ENCODE results near the gene KCNE5.
"Not testable (repeated sequence)": the region's sequence is repeated elsewhere in the genome, so short reads cannot be mapped to it uniquely, and the experiment has no call there.

Gene KCNE5, protein sequence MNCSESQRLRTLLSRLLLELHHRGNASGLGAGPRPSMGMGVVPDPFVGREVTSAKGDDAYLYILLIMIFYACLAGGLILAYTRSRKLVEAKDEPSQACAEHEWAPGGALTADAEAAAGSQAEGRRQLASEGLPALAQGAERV

DNA sequence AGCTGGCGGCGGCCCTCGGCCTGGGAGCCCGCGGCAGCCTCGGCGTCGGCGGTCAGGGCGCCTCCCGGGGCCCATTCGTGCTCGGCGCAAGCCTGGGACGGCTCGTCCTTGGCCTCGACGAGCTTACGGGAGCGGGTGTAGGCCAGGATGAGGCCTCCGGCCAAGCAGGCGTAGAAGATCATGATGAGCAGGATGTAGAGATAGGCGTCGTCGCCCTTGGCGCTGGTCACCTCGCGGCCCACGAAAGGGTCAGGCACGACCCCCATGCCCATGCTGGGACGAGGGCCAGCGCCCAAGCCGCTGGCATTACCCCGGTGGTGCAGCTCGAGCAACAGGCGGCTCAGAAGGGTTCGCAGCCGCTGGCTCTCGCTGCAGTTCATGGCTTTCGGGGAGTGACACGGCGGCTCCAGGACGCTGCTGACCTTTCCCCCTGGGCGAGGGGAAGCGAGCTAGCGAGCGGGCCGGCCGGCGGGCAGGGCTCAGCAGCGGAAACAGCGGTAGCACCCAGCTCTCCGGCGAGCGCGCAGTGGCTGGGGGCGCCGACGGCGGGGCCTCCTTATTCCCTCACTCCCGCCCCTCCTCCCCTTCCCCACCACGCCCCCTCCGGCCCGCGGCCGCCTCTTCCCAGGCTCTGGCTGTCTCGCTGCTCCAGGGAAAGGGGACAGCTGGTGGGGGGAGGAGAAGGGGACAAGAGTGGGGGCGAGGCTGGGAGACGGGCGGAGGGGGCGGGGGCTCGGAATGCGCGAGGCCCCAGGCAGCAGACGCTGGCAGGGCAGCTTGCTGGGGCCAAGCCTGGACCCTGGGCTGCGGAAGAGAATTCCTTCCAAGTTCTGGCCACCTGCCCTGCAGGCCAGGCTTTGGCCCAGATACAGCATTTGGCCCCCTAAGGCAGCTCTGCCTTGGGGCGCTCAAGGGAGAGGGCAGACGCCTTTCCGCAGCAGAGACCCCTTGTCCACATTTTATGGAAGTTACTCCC, at the start of gene KCNE5:
KCNE5 (minus strand) TSS at position 532 of the 976 bp plus-strand sequence; CDS start at position 380, 152 bp downstream.
- no peak for DNase-seq (ENCODE audit: low read depth)

DNA sequence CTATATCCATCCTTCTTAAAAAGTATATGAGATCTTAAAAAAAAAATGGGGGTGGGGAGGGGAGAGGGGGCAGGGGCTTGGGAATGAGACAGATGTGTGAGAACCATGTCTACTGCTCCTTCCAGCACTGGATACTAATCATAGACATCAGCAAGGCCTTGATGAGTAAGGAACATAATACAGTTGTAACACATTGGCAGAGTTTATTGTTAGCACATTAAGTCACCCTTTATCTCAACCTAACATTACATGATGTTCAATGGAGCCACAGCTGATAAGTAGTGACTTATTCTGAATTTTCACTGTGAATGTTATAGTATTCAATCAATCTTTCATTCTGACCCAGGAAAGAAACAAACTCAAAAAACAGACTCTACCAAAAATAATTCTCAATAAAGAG, 47.3 kb upstream of the KCNE5 start:
- no peak for DNase-seq (ENCODE audit: low read depth)

GRCh38 chrX:109671170-109671569, 46.2 kb upstream of the KCNE5 start:
- not testable (repeated sequence) for DNase-seq (ENCODE audit: low read depth)

DNA sequence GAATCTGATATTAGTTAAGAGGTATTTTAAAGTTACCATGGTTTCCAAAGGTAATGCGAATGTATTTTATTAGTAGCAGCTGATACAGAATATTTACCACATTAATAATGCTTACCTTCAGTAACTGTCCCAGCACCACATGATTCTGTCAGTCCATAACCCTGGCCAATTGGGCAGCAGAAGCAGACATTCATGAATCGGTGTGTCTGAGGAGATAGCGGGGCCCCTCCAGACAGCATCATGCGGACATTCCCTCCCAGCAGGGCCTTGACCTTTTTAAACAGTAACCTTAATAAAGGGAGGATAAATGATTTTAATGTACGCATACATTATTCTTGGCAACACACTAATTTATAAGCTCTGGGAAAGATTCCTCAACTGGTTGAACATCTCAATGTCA, 43.0 kb upstream of the KCNE5 start:
- no peak for DNase-seq (ENCODE audit: low read depth)

DNA sequence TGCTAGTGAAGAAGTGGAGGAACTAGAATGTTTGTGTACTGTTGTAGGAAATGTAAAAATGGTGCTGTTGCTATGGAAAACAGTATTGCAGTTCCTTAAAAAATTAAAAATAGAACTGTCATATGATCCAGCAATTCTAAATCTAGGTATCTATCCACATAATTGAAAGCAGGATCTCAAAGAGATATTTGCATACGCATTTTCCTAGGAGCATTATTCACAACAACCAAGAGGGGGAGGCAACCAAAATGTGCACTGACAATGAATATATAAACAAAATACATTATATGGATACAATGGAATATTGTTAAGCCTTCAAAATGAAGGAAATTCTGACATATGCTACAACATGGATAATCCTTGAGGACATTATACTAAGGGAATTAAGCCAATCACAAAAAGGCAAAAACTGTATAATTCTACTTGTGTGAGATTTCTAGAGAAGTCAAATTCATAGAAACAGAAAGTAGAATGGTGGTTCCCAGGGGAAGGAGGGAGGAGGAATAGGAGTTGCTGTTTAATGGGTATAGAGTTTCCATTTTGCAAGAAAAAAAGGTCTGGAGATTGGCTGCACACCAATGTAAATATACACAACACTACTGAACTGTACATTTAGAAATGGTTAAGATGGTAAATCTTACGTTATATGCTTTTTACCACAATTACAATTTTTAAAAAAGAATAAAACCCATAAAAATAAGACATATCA, 35.6 kb upstream of the KCNE5 start:
- DNase-seq (ENCODE audit: low read depth) = no peak

- DNase-seq (ENCODE audit: low read depth) = no peak
Observed at GRCh38 chrX:109658391-109658790, 33.4 kb upstream of the KCNE5 start.

- DNase-seq (ENCODE audit: low read depth) = not testable (repeated sequence)
Observed at GRCh38 chrX:109657364-109657763, 32.4 kb upstream of the KCNE5 start.

DNA sequence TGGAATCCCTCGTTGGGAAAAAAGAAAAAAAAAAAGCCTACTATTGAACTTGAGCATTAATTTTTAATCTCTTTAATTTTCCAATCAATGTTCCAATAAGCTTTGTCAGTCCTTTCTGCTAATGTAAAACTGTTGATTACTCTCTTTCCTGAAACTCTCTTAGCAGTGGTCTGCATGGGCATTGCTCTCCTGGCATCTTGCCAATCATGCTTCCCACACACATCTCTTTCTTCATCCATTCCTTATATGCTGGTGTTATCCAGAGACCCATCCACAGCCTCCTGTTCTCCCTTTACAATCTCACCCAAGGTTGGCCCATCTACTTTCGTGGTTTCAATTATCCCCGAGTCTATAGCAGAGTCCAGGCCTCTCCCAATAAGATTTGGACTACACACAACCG, 31.8 kb upstream of the KCNE5 start:
- DNase-seq (ENCODE audit: low read depth) = no peak

DNA sequence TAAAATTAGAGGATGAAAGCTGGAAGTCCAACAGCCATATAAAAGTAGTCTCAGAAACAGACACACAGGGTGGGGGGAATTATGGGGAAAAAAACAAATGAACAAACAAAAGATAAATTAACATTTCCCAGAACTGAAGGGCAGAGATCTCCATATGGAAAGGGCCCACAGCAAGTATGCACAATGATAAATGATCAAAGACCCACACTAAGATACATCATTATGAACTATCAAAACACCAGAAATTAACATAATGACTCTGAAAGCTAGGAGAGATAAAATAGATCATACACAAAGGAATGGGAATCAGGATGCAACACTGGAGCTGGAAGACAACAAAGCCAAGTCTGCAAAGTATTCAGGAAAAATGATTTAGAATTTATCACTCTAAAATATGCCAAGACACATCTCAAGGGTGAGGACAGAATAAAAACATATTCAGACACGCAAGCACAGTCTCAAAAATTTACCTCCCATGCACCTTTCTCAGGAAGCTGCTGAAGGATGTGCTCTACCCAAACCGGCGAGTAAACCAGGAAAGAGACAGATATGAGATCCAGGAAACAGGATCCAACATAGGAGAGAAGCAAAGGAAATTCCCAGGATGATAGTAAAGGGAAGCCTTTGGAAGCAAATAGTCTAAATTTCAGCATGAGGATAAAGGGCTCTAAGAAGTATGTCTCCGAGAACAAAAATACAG, 30.7 kb upstream of the KCNE5 start:
- DNase-seq (ENCODE audit: low read depth) = no peak

- no peak for DNase-seq (ENCODE audit: low read depth)
Observed at GRCh38 chrX:109654516-109655109, 29.6 kb upstream of the KCNE5 start.

GRCh38 chrX:109644671-109645070, 19.7 kb upstream of the KCNE5 start:
- not testable (repeated sequence) for DNase-seq (ENCODE audit: low read depth)

GRCh38 chrX:109643687-109644086, 18.7 kb upstream of the KCNE5 start:
- DNase-seq (ENCODE audit: low read depth) = no peak

DNA sequence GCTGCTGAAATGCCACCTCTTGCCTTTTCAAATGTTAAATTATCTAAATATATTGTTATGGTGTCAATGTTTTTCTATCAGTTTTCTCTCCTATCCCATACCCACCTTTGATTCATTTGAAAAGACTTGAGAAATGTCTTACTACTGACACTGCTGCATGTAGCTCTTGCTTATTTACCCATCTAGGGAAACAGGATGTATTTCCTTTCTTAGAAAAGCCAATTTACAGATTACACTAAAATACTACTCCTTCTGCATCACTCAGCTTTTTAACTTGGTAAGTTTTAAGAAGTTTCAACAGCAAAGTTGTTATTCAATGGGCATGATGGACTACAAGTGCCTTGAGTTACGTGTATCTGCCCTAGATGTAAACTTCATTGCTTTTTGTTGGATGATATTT, 13.2 kb upstream of the KCNE5 start:
- DNase-seq (ENCODE audit: low read depth) = no peak

DNA sequence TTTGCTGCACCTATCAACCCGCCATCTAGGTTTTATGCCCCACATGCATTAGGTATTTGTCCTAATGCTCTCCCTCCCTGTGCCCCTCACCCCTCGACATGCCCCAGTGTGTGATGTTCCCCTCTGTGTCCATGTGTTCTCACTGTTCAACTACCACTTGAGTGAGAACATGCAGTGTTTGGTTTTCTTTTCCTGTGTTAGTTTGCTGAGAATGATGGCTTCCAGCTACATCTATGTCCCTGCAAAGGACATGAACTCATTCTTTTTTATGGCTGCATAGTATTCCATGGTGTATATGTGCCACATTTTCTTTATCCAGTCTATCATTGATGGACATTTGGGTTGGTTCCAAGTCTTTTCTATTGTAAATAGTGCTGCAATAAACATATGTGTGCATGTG, 12.5 kb upstream of the KCNE5 start:
- not testable (repeated sequence) for DNase-seq (ENCODE audit: low read depth)

GRCh38 chrX:109635146-109635545, 10.2 kb upstream of the KCNE5 start:
- no peak for DNase-seq (ENCODE audit: low read depth)

- DNase-seq (ENCODE audit: low read depth) = no peak
Observed at GRCh38 chrX:109632906-109633504, 8.0 kb upstream of the KCNE5 start.

DNA sequence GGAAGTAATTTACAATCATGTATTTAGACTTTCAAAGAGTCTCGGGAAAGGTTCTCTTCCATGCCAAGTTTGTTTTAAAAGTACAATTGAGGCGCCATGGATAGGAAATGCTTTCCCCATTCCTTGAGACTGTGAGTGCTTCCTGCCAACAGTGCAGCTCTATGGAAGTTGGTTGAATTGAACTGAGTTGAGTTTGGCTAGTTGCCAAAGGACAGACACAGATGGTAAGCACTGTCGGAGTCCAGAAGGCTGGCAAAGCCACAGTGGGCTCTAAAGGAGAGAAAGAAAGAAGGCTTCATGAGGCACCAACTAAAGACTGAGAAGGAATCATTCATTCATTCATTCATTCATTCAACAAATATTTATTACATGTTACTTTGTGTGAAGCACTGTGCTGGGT, 4.3 kb upstream of the KCNE5 start:
- no peak for DNase-seq (ENCODE audit: low read depth)

- no peak for DNase-seq (ENCODE audit: low read depth)
Observed at GRCh38 chrX:109626637-109627036, 1.7 kb upstream of the KCNE5 start.

- DNase-seq (ENCODE audit: low read depth) = no peak
Observed at GRCh38 chrX:109623997-109624396, 975 bp downstream of the KCNE5 start.

DNA sequence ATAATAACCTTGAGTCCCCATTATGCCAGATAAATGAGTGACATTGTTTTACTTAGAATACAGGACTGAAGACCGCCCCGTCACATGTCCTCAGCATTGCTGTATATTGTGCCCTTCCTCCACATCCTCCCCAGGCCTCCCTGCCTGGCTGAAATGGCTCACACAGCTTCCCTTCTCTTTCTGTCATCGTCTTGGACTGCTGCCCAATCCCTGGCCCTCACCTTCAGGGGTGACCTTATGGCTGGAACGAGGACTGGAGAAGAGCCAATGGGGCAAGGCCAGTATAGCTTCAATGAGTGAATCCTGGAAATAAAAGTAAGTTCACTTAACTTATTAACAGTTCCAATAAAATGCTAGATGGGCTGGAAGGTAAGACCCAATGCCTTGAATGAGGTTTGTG, 2.7 kb downstream of the KCNE5 start:
- DNase-seq (ENCODE audit: low read depth) = no peak

DNA sequence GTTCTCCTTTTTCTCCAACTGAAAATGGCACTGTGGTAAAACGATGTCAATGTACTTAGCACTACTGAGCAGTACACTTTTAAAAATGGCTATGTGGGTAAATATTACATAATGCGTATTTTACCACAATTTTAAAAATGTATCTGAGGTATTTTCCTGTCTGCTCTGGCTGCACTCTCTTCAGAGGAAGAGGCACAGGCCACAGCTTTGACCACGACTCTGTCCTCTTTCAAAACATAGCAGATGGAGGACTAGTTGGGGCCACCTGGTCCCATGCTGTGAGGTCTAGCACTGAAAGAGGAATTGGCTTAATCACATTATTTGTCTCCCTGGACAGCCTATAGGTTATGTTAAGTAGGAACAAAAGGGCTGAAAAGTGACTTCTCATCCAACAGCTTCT, 5.2 kb downstream of the KCNE5 start:
- no peak for DNase-seq (ENCODE audit: low read depth)

Data from activated T-cell treated with anti-CD3 and anti-CD28 coated beads for 1 hour (primary cell).